ENCODE measurements around the gene TM2D3. TPM values are rescaled to one million over a fixed set of nuclear protein-coding genes. Genes with fewer than 3 reads are reported as not detected.

TM2D3 gene
- total and polyA plus RNA-seq, 4 donors, result 40.2 to 68.1 (median 44.6) TPM

DNA sequence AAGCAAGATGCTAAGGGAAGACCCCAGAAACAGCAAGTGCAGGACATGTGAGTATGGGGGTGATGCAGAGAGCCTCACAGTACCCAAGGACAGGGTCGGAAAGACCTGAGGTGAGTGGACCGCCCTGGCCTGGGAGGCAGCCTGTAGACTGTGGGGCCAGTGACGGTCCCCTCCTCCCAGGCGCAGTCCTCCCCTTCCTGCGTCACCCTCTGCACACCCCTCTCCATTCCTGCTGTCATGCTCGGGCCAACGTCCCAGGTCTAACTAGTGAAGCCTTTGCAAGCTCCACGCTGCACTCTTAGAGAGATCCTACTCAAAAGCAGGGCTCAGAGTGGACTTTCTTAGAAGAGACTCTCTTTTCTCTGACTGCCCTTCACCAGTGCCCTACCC, 41.6 kb downstream of the TM2D3 start:
- no peak overlapping the region for H3K4me3 ChIP-seq
- H3K9ac ChIP-seq (ENCODE audit: insufficient read depth in 1 of 2, low read length in 2 of 2), result no peak overlapping the region
- no peak overlapping the region for H3K27ac ChIP-seq (ENCODE audit: low read depth in 1 of 2, low read length in 1 of 2)
- peaks cover 0 to 12% (median 9%) of the 10 kb centered on the region in 5 donors for H3K4me1 ChIP-seq (ENCODE audit: control insufficient read depth in 5 of 5, insufficient read depth in 5 of 5, low read length in 5 of 5)
- TF ChIP-seq, protein P1, sequence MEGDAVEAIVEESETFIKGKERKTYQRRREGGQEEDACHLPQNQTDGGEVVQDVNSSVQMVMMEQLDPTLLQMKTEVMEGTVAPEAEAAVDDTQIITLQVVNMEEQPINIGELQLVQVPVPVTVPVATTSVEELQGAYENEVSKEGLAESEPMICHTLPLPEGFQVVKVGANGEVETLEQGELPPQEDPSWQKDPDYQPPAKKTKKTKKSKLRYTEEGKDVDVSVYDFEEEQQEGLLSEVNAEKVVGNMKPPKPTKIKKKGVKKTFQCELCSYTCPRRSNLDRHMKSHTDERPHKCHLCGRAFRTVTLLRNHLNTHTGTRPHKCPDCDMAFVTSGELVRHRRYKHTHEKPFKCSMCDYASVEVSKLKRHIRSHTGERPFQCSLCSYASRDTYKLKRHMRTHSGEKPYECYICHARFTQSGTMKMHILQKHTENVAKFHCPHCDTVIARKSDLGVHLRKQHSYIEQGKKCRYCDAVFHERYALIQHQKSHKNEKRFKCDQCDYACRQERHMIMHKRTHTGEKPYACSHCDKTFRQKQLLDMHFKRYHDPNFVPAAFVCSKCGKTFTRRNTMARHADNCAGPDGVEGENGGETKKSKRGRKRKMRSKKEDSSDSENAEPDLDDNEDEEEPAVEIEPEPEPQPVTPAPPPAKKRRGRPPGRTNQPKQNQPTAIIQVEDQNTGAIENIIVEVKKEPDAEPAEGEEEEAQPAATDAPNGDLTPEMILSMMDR (IDR thresholded peaks at IDR 0.05; ENCODE audit: control extremely low read depth, extremely low read depth), result no peak
- peaks cover 0 to 2% (median 0%) of the 10 kb centered on the region in 4 donors for H3K9me3 ChIP-seq (ENCODE audit: control insufficient read depth in 4 of 4, insufficient read depth in 3 of 4, low read length in 3 of 4)
- ATAC-seq (ENCODE audit: insufficient read depth, low FRiP score), result no peak
- no peaks in the 10 kb centered on the region for H3K27me3 ChIP-seq (ENCODE audit: control insufficient read depth in 3 of 3, insufficient read depth in 3 of 3, low read length in 2 of 3)
- WGBS, 2 donors, result 95% methylated on average over 8 of the region's 8 CpGs
- DNase-seq, result no peak
- H3K36me3 ChIP-seq (ENCODE audit: control insufficient read depth in 4 of 4, insufficient read depth in 4 of 4, low read length in 4 of 4), result no peaks in the 10 kb centered on the region

DNA sequence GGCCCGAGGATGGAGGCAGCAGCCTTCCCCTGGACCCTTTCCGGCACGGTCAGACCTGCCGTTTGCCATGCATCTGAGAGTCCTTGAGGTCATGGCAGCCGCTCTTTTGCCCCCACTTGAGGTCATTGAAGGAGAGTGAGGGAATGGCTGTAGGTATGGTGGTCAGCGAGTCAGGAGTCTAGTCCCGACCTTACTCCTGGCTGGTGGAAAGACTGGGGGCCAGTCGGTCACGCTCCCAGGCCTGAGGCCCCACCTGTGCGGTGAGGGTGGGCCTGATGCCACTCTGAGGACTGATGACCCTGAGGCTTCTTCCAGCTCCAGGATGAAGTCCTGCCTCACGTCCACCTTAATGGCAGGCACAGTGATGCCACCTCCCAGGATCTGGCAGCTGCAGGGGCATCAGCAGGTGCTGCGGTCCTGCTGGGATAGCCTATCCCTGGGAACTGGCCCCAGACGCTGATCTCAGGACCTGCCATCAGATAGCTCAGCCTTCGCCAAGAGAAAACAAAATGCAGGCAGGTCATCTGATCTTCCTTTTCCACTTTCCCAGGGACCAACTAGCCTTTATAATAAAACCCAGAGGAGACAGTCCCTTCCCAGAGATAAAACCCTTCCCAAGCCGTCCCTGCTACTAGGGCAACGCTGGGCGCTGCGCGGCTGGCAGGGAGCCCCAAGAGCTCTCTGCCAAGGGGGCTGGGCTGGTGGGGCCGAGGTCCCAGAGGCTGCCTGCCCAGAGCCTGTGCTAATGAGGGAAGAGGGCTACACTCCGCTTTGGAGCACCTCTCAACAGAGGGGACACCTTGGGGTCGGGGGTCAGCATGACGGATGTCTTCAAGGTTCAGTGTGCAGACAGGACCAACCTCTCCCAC, 42.2 kb downstream of the TM2D3 start:
- Histone ChIP-seq H3K27me3 (ENCODE audit: control insufficient read depth in 3 of 3, insufficient read depth in 3 of 3, low read length in 2 of 3) (no peaks in the 10 kb centered on the region), H3K4me1 (ENCODE audit: control insufficient read depth in 5 of 5, insufficient read depth in 5 of 5, low read length in 5 of 5) (peaks cover 0 to 12% (median 9%) of the 10 kb centered on the region in 5 donors)

GRCh38 chr15:101608201-101608600, 44.0 kb downstream of the TM2D3 start:
- ATAC-seq (ENCODE audit: insufficient read depth, low FRiP score), result no peak
- Histone ChIP-seq H3K36me3 (ENCODE audit: control insufficient read depth in 4 of 4, insufficient read depth in 4 of 4, low read length in 4 of 4) (no peaks in the 10 kb centered on the region), H3K4me1 (ENCODE audit: control insufficient read depth in 5 of 5, insufficient read depth in 5 of 5, low read length in 5 of 5) (peaks cover 0 to 5% (median 4%) of the 10 kb centered on the region in 5 donors), H3K9ac (ENCODE audit: insufficient read depth in 1 of 2, low read length in 2 of 2) (no peak overlapping the region), H3K9me3 (ENCODE audit: control insufficient read depth in 4 of 4, insufficient read depth in 3 of 4, low read length in 3 of 4) (peaks cover 0 to 8% (median 0%) of the 10 kb centered on the region in 4 donors), H3K27me3 (ENCODE audit: control insufficient read depth in 3 of 3, insufficient read depth in 3 of 3, low read length in 2 of 3) (no peaks in the 10 kb centered on the region), H3K4me3 (no peak overlapping the region), H3K27ac (ENCODE audit: low read depth in 1 of 2, low read length in 1 of 2) (no peak overlapping the region)
- 66 to 79% methylated on average over 9 of the region's 9 CpGs for WGBS, 2 donors
- DNase-seq, result no peak
- TF ChIP-seq, protein P1 (IDR thresholded peaks at IDR 0.05; ENCODE audit: control extremely low read depth, extremely low read depth), result no peak

More for the DNA sequence above, 42.2 kb downstream of the TM2D3 start:
- ATAC-seq (ENCODE audit: insufficient read depth, low FRiP score), result no peak
- no peak overlapping the region for H3K9ac ChIP-seq (ENCODE audit: insufficient read depth in 1 of 2, low read length in 2 of 2)
- H3K4me3 ChIP-seq, result no peak overlapping the region
- H3K36me3 ChIP-seq (ENCODE audit: control insufficient read depth in 4 of 4, insufficient read depth in 4 of 4, low read length in 4 of 4), result no peaks in the 10 kb centered on the region
- no peak for DNase-seq
- H3K9me3 ChIP-seq (ENCODE audit: control insufficient read depth in 4 of 4, insufficient read depth in 3 of 4, low read length in 3 of 4), result peaks cover 0 to 2% (median 0%) of the 10 kb centered on the region in 4 donors
- no peak overlapping the region for H3K27ac ChIP-seq (ENCODE audit: low read depth in 1 of 2, low read length in 1 of 2)
- TF ChIP-seq, protein P1 (IDR thresholded peaks at IDR 0.05; ENCODE audit: control extremely low read depth, extremely low read depth), result no peak
- WGBS, 2 donors, result 86 to 92% methylated on average over 23 of the region's 23 CpGs

All from lung (tissue), 12 donors.